Gastrocnemius medialis (tissue), 4 donors: Measurements from ENCODE around the gene PARM1. TPM values are rescaled to one million over a fixed set of nuclear protein-coding genes. Genes with fewer than 3 reads are reported as not detected.
"Not testable (repeated sequence)": the region's sequence is repeated elsewhere in the genome, so short reads cannot be mapped to it uniquely, and the experiment has no call there.

Experiments used
- ATAC-seq, 2 donors: fragments of 150-250 bp; one replicate each; pipeline ENCODE4 v1.9.1; 2016
- DNase-seq, 2 donors: peaks; one replicate each; pipeline ENCODE4 v3.0.0-alpha.2; 2019
- H3K27ac ChIP-seq, 4 donors: fragments of 200-600 bp; sonication (generic); 1 replicate in 1 of 4; 2 replicates in 3 of 4; pipeline ENCODE4 v1.5.1; 2016 to 2018; ENCODE audit warnings: mild to moderate bottlenecking in 2 of 4, moderate library complexity in 1 of 4
- H3K27me3 ChIP-seq, 3 donors: fragments of 200-600 bp; sonication (generic) in 2 of 3; 1 replicate in 1 of 3; 2 replicates in 2 of 3; pipeline versions ENCODE4 v1.5.1 to v1.6.0; 2016 to 2019; ENCODE audit warnings: mild to moderate bottlenecking in 1 of 3, moderate library complexity in 1 of 3
- H3K36me3 ChIP-seq, 2 donors: fragments of 200-600 bp; sonication (generic) in 1 of 2; one replicate each; pipeline ENCODE4 v1.5.1; 2017 to 2018
- H3K4me1 ChIP-seq, 2 donors: fragments of 200-600 bp; sonication (generic) in 1 of 2; one replicate each; pipeline ENCODE4 v1.5.1; 2016 to 2017; ENCODE audit warnings: mild to moderate bottlenecking in 2 of 2
- H3K4me3 ChIP-seq, 4 donors: fragments of 200-600 bp; sonication (generic) in 3 of 4; 1 replicate in 1 of 4; 2 replicates in 3 of 4; pipeline ENCODE4 v1.5.1; 2016 to 2019; ENCODE audit warnings: mild to moderate bottlenecking in 2 of 4
- H3K9me3 ChIP-seq, 3 donors: fragments of 200-600 bp; sonication (generic) in 2 of 3; 1 replicate in 1 of 3; 2 replicates in 2 of 3; pipeline ENCODE4 v1.5.1; 2016 to 2019
- POLR2A ChIP-seq, 2 donors: fragments of 450-650 bp; IDR thresholded peaks; one replicate each; pipeline ENCODE4 v1.6.1; 2017; ENCODE audit warnings: antibody characterized with exemption in 2 of 2, mild to moderate bottlenecking in 2 of 2, moderate library complexity in 2 of 2
- in situ Hi-C, 4 donors: fragments of 200-750 bp; cut with MboI; loops; one replicate each; pipeline versions ENCODE4 v1.15.0 to v1.8.0; 2017; ENCODE audit warnings: low sequenced_read_pairs in 4 of 4
- intact Hi-C: fragments of 100-400 bp; cut with DNase I; formaldehyde crosslinking; loops from one replicate; pipeline ENCODE4 v1.15.1; 2023; ENCODE audit warnings: low total_unique reads
- total RNA-seq, 4 donors: library from RNA; depleted of rRNA; stranded (reverse); fragments of >200 nt; gene quantifications; one replicate each; pipeline versions ENCODE4 v1.1.0 to v1.2.3, GENCODE V29; 2016
- TF ChIP-seq, protein P1 (sequence below), 5 experiments: fragments of 450-650 bp in 3 of 5; fragments of 200-600 bp in 2 of 5; sonication (generic) in 2 of 5; IDR thresholded peaks in 4 of 5; conservative IDR thresholded peaks in 1 of 5; 1 replicate in 4 of 5; 2 replicates in 1 of 5; pipeline ENCODE4 v1.5.1; 2016 to 2019; ENCODE audit warnings: antibody characterized with exemption in 5 of 5, mild to moderate bottlenecking in 3 of 5, moderate library complexity in 3 of 5

Gene PARM1
- total RNA-seq, 4 donors from 2014 or later = 9.3 to 13.1 (median 10.3) TPM

DNA sequence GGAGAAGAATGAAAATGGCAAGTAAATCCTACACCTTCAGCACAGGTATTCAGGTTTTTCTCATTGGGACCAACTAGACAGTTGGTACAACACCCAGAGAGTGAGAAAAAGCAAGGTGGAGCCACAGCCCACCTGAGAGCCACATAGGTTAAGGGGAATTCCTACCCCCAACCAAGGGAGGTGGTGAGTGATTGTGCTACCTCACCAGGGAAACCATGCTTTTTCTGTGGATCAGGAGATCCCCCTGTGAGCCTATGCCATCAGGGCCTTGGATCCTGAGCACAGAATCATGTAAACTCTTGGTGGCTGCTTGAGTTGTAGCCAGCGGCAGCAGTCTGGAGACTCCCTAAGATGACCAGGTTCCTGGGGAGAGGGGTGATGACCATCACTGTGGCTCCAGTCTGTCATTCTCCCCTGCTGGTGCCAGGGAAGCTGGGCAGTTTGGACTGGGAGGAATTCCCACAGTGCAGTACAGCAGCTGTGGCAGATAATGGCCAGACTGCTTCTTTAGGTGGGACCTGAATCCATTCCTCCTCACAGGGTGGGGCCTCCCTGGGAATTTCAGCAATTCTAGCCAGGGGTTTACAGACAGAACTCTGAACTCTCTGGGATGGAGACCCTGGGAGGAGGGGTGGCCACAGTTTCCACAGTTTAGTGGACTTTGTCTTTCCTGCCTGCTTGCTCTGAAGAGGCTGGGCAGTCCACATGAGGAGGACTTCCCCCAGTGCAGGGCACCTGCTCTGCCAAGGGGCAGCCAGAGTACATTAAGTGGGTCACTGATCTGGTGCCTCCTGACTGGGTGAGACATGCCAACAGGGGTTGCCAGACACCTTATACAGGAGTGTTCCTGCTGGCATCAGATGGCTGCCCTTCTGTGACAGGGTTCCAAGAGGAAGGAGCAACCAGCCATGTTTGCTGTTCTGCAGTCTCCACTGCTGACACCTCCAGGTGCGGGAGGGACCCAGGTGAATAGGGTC lies 43.2 kb downstream of the PARM1 start:
- ATAC-seq = peak; percentile 39 to 67

DNA sequence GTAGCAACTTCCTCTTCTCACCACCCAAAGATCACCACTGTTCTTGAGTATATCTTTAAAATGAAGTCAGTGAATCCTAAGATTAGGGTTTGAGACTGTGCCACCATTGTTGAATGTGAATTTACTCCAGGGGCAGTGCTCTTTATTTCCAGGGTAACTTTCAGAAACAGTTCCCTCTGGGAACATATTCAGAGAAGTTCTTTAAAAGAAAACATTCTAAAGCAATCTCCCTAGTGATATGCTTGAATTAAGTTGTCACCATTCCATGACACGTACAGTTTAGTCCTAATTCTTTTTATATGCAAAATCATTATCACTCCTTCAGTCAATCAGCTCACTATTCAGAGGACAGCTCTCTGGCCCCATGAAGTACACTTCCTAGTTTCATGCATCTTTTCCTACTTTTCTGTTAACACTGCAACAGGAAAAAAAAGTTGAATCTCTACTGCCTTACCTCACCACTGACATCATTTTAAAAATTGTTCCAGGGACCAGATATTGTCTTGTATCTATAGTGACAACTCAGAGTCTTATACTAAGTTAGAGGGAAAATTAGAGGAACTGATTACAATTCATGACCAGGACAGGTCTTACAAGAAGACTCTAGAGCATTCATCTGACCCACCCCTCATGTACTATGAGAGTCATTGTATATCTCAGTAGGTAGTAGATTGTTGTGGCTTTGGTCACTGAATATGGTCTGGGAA lies 49.8 kb downstream of the PARM1 start:
- DNase-seq = no peak
- Histone ChIP-seq H3K27me3 (no peaks in the 10 kb centered on the region), H3K9me3 (no peaks in the 10 kb centered on the region), H3K4me1 (no peaks in the 10 kb centered on the region), H3K36me3 (no peaks in the 10 kb centered on the region), H3K27ac (no peak overlapping the region), H3K4me3 (no peak overlapping the region)
- TF ChIP-seq POLR2A (IDR thresholded peaks at IDR 0.05) = no peak
- no peak for ATAC-seq
- intact Hi-C loops = no loop called here
- in situ Hi-C loops = no loop called here

More for the DNA sequence above, 43.2 kb downstream of the PARM1 start:
- TF ChIP-seq POLR2A (IDR thresholded peaks at IDR 0.05) = no peak
- TF ChIP-seq, protein P1, sequence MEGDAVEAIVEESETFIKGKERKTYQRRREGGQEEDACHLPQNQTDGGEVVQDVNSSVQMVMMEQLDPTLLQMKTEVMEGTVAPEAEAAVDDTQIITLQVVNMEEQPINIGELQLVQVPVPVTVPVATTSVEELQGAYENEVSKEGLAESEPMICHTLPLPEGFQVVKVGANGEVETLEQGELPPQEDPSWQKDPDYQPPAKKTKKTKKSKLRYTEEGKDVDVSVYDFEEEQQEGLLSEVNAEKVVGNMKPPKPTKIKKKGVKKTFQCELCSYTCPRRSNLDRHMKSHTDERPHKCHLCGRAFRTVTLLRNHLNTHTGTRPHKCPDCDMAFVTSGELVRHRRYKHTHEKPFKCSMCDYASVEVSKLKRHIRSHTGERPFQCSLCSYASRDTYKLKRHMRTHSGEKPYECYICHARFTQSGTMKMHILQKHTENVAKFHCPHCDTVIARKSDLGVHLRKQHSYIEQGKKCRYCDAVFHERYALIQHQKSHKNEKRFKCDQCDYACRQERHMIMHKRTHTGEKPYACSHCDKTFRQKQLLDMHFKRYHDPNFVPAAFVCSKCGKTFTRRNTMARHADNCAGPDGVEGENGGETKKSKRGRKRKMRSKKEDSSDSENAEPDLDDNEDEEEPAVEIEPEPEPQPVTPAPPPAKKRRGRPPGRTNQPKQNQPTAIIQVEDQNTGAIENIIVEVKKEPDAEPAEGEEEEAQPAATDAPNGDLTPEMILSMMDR (IDR thresholded peaks at IDR 0.05 in 4 of 5, conservative IDR thresholded peaks at IDR 0.05 in 1 of 5) = no peak
- H3K27me3 ChIP-seq = no peaks in the 10 kb centered on the region
- peaks cover 6 to 10% of the 10 kb centered on the region in 2 donors for H3K4me1 ChIP-seq
- no peak overlapping the region for H3K4me3 ChIP-seq
- no peak overlapping the region for H3K27ac ChIP-seq
- DNase-seq = peak; percentile 18 to 30
- no peaks in the 10 kb centered on the region for H3K36me3 ChIP-seq
- no peaks in the 10 kb centered on the region for H3K9me3 ChIP-seq
- intact Hi-C loops (no loop called here), in situ Hi-C loops (no loop called here)

DNA sequence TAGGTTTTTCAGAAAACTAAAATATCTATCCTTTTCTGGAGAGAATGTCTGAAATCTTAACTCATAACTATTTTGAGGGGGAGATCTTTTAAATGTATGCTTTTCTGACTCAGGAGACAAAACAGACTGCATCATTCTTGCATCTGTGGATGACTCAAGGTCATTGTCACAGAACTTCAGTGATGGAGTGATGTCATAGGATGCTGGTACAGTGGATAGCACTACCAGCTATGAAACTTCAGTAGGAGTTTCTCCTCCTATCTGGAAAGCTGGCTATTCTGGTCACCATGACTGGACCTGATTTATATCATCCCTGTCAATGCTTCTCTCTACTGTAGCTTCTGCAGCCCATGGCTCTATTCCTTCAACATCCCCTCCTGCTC lies 50.3 kb downstream of the PARM1 start:
- Histone ChIP-seq H3K9me3 (no peaks in the 10 kb centered on the region), H3K27me3 (no peaks in the 10 kb centered on the region), H3K4me1 (peaks cover 2 to 3% of the 10 kb centered on the region in 2 donors), H3K36me3 (no peaks in the 10 kb centered on the region), H3K4me3 (no peak overlapping the region), H3K27ac (no peak overlapping the region)
- no peak for DNase-seq
- no peak for TF ChIP-seq POLR2A (IDR thresholded peaks at IDR 0.05)
- TF ChIP-seq, protein P1 (IDR thresholded peaks at IDR 0.05 in 4 of 5, conservative IDR thresholded peaks at IDR 0.05 in 1 of 5) = no peak
- ATAC-seq = no peak
- intact Hi-C loops (no loop called here), in situ Hi-C loops (no loop called here)

DNA sequence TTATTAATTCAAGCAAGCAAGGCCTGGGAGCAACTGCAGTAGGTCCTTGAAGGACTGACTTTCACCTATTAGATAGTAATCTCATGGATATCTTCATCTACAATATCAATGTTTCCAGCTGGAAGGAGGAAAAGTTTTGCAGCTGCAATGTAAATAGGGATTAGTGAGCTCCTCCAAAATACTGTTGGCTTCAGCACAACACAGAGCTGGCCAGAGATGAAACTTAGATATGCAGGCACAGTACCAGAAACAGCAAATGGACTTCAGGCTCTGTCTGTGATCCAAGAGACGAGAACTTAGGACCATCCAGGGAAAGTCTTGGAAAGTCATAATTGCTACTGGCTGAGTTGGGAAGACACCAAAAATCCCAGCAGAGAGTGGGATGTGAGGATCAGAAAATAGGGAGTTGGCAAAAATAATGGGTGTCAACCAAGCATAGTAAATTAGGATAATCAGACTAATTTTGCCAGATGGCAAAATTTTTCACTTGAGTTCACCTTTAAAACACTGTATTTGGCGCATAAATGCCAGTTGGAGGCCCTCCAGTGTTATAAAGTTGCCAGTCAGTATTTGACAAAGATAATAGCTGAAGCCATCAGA lies 57.5 kb downstream of the PARM1 start:
- no peaks in the 10 kb centered on the region for H3K27me3 ChIP-seq
- peaks cover 35 to 40% of the 10 kb centered on the region in 2 donors for H3K4me1 ChIP-seq
- no peaks in the 10 kb centered on the region for H3K36me3 ChIP-seq
- TF ChIP-seq POLR2A (IDR thresholded peaks at IDR 0.05) = no peak
- TF ChIP-seq, protein P1 (IDR thresholded peaks at IDR 0.05 in 4 of 5, conservative IDR thresholded peaks at IDR 0.05 in 1 of 5) = no peak
- H3K27ac ChIP-seq = no peak overlapping the region
- ATAC-seq = no peak
- intact Hi-C loops (no loop called here), in situ Hi-C loops (no loop called here)
- DNase-seq = no peak
- H3K4me3 ChIP-seq = no peak overlapping the region
- H3K9me3 ChIP-seq = no peaks in the 10 kb centered on the region

DNA sequence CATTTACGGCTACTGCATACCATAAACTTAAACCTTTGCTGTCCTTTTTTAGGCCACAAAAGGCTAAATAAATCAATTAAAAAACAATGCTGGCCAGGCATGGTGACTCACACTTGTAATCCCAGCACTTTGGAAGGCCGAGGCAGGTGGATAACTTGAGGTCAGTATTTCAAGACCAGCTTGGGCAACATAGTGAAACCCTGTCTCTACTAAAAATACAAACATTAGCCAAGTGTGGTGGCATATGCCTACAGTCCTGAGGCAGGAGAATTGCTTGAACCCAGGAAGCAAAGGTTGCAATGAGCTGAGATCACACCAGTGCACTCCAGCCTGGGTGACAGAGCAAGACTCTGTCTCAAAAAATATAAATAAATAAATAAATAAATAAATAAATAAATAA lies 61.5 kb downstream of the PARM1 start:
- ATAC-seq (peak; percentile 84 to 89), DNase-seq (peak; percentile 21 to 46)
- H3K36me3 ChIP-seq, H3K27me3 ChIP-seq, intact Hi-C loops, in situ Hi-C loops, H3K9me3 ChIP-seq, H3K4me3 ChIP-seq: not testable (repeated sequence)
- Histone ChIP-seq H3K4me1 (peaks cover 23 to 27% of the 10 kb centered on the region in 2 donors), H3K27ac (peak overlapping the region in 3 of 4 donors; percentile 23 to 63 (median 45))
